ENCODE data around the gene GRB14.
A peak's percentile ranks its signal among the peaks of the same experiment; 100 is the strongest.

GRB14 gene

GRCh38 chr2:164609790-164610189, 11.5 kb downstream of the GRB14 start:
- TF ChIP-seq, protein P1, sequence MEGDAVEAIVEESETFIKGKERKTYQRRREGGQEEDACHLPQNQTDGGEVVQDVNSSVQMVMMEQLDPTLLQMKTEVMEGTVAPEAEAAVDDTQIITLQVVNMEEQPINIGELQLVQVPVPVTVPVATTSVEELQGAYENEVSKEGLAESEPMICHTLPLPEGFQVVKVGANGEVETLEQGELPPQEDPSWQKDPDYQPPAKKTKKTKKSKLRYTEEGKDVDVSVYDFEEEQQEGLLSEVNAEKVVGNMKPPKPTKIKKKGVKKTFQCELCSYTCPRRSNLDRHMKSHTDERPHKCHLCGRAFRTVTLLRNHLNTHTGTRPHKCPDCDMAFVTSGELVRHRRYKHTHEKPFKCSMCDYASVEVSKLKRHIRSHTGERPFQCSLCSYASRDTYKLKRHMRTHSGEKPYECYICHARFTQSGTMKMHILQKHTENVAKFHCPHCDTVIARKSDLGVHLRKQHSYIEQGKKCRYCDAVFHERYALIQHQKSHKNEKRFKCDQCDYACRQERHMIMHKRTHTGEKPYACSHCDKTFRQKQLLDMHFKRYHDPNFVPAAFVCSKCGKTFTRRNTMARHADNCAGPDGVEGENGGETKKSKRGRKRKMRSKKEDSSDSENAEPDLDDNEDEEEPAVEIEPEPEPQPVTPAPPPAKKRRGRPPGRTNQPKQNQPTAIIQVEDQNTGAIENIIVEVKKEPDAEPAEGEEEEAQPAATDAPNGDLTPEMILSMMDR (IDR thresholded peaks at IDR 0.05; ENCODE audit: extremely low read depth, missing control alignments) = no peak

DNA sequence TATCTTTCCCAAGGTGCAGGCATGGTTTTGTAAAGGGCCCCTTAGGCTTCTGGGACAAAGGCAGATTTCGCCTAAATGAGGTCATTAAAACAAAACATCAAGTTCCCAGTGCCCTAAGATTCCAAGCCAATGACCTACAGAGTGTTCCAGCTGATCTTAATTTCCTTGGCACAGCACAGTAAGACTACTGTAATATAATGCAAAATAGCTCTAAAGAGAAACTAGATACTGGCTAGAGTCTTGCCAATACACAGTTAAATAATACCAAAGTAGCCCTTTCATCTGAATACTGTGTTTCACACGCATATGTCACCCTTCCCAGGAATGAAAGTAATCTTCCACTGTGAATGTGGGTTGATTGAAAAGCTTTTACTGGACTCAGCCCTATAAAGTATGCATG, 14.7 kb downstream of the GRB14 start:
- TF ChIP-seq, protein P1 (IDR thresholded peaks at IDR 0.05; ENCODE audit: extremely low read depth, missing control alignments) = no peak

More at GRCh38 chr2:164609790-164610189, 11.5 kb downstream of the GRB14 start:
- no peak for DNase-seq (ENCODE audit: low spot score)

DNA sequence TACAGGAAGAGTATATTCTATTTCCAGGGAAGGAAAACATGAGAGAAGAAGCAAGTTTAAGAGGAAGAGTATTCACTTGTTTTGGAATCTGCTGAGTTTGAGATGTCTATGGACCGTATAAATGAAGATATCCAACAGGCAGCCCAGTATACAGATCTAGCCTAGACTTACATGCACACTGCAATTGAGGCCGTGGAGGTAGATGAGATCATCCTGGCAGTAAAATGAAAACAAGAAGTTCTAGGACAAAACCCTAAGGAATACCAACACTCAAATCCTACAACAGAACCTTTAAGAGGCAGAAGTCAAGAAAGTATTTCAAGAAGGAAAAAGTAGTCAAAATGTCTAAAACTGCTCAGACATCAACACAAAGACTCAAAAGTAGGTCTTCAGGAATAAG, 16.0 kb downstream of the GRB14 start:
- DNase-seq (ENCODE audit: low spot score) = no peak
- TF ChIP-seq, protein P1 (IDR thresholded peaks at IDR 0.05; ENCODE audit: extremely low read depth, missing control alignments) = no peak

More for the DNA sequence above, 14.7 kb downstream of the GRB14 start:
- no peak for DNase-seq (ENCODE audit: low spot score)

- no peak for DNase-seq (ENCODE audit: low spot score)
These were observed 20.5 kb downstream of the GRB14 start for GRCh38 chr2:164600763-164601162.

DNA sequence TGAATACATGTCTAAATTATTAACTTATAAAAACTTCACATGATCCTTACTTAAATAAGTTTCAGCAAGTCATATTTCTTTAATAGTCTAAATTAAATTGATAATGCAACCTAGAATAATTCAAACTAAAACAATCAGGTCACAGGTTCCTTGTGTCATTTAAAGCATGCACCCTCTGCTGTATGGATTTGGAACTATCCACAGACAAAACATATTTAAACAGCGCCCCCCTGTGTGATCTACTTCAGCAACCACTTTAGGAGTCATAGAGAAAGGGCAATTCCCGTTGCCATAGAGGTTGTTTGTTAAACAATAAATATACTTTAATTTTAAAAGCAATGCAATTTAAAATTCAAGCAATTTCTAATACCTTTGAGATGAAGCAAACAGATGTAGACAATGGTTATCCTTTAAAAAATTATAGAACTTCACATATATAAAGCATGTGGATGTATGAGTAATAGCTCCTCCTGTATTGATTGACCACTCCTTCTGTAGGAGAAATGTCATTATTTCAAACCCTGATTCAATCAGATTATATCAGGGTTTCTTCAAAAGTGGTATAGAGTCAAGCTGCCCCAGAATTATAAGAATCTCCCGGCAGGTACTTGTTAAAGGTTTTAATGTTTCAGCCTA, 21.2 kb downstream of the GRB14 start:
- TF ChIP-seq, protein P1 (IDR thresholded peaks at IDR 0.05; ENCODE audit: extremely low read depth, missing control alignments) = peak; percentile 33
- DNase-seq (ENCODE audit: low spot score) = peak; percentile 29

More at GRCh38 chr2:164600763-164601162, 20.5 kb downstream of the GRB14 start:
- TF ChIP-seq, protein P1 (IDR thresholded peaks at IDR 0.05; ENCODE audit: extremely low read depth, missing control alignments) = no peak

GRCh38 chr2:164597983-164598382, 23.3 kb downstream of the GRB14 start:
- no peak for DNase-seq (ENCODE audit: low spot score)
- TF ChIP-seq, protein P1 (IDR thresholded peaks at IDR 0.05; ENCODE audit: extremely low read depth, missing control alignments) = no peak

DNA sequence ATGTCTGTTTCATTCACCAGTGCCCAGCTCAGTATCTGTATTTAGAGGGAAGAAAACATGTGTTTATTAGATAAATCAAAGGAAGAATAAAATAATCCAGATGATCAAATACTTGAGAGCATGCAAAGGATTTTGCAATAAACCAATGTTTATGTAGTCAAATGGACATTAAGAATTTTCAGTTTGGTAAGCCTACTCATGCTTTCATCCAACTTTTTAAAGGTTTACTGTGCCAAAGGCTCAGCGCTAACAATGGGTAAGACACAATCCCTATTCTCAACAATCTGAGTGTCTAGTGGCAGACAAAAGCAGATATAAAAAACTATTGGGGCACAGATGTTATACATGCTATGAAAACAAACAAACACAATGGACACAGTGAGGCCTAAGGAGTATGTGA, 26.3 kb downstream of the GRB14 start:
- TF ChIP-seq, protein P1 (IDR thresholded peaks at IDR 0.05; ENCODE audit: extremely low read depth, missing control alignments) = no peak
- no peak for DNase-seq (ENCODE audit: low spot score)

Measured in GM20000 (cell line).